Hepatic stellate cell (primary cell): Measurements from ENCODE around the gene RTEL1.

Experiments used
- DNase-seq: peaks from one replicate; pipeline ENCODE4 v3.0.0; 2011; ENCODE audit warnings: low spot score

Gene RTEL1

GRCh38 chr20:63700199-63701050 is 42.3 kb downstream of the RTEL1 start:
- no peak for DNase-seq

GRCh38 chr20:63701051-63701328 is 42.9 kb downstream of the RTEL1 start:
- no peak for DNase-seq

- no peak for DNase-seq
Measured at GRCh38 chr20:63701329-63702035, 43.4 kb downstream of the RTEL1 start.

- no peak for DNase-seq
Measured at GRCh38 chr20:63702036-63702665, 44.0 kb downstream of the RTEL1 start.

GRCh38 chr20:63702751-63703470 is 44.8 kb downstream of the RTEL1 start:
- DNase-seq, result peak; percentile 2

GRCh38 chr20:63703471-63703975 is 45.4 kb downstream of the RTEL1 start:
- DNase-seq, result no peak

- DNase-seq, result no peak
Measured at GRCh38 chr20:63703976-63704748, 46.0 kb downstream of the RTEL1 start.

- DNase-seq, result peak; percentile 2
Measured at GRCh38 chr20:63704749-63705117, 46.6 kb downstream of the RTEL1 start.

GRCh38 chr20:63705232-63706026 is 47.3 kb downstream of the RTEL1 start:
- DNase-seq, result peak; percentile 4

- DNase-seq, result peak; percentile 4
Measured at GRCh38 chr20:63706027-63706695, 48.0 kb downstream of the RTEL1 start.

- peak; percentile 79 for DNase-seq
Measured at GRCh38 chr20:63706852-63707557, 48.9 kb downstream of the RTEL1 start.

- peak; percentile 85 for DNase-seq
Measured at GRCh38 chr20:63707558-63708300, 49.6 kb downstream of the RTEL1 start, which contains the start of the genes ARFRP1 and ZGPAT. Gene ARFRP1 (minus strand): TSS chr20:63707976. CDS start chr20:63707091, 885 bp downstream. Gene ZGPAT (plus strand): TSS chr20:63708039. CDS start chr20:63708581, 542 bp downstream.

- DNase-seq, result peak; percentile 20
Measured at GRCh38 chr20:63708301-63709148, 50.4 kb downstream of the RTEL1 start.

GRCh38 chr20:63709149-63709527 is 51.0 kb downstream of the RTEL1 start:
- DNase-seq, result no peak

GRCh38 chr20:63711085-63711645 is 53.1 kb downstream of the RTEL1 start:
- DNase-seq, result no peak

- no peak for DNase-seq
Measured at GRCh38 chr20:63712191-63712590, 54.1 kb downstream of the RTEL1 start.

- DNase-seq, result no peak
Measured at GRCh38 chr20:63714858-63715257, 56.7 kb downstream of the RTEL1 start.
